Stomach (tissue), 9 donors: ENCODE measurements around the gene MYH6. TPM values are rescaled to one million over a fixed set of nuclear protein-coding genes. Genes with fewer than 3 reads are reported as not detected.

ENCODE experiments used
- DNase-seq, 2 donors: peaks; one replicate each; pipeline versions ENCODE4 v3.0.0 to v3.0.0-alpha.2; 2013 to 2019
- H3K27ac ChIP-seq, 5 donors: fragments of 200-600 bp in 4 of 5; sonication (generic) in 4 of 5; one replicate each; pipeline ENCODE4 v1.5.1; 2013 to 2019; ENCODE audit warnings: mild to moderate bottlenecking in 1 of 5, moderate library complexity in 1 of 5
- H3K27me3 ChIP-seq, 3 donors: fragments of 200-600 bp; sonication (generic); one replicate each; pipeline ENCODE4 v1.5.1; 2017 to 2019; ENCODE audit warnings: mixed run types in 1 of 3
- H3K36me3 ChIP-seq, 4 donors: fragments of 200-600 bp; sonication (generic); 1 replicate in 3 of 4; 2 replicates in 1 of 4; pipeline ENCODE4 v1.5.1; 2016 to 2019
- H3K4me1 ChIP-seq, 4 donors: fragments of 200-600 bp; sonication (generic); one replicate each; pipeline ENCODE4 v1.5.1; 2016 to 2019
- H3K4me3 ChIP-seq, 4 donors: fragments of 200-600 bp; sonication (generic) in 3 of 4; one replicate each; pipeline ENCODE4 v1.5.1; 2016 to 2019; ENCODE audit warnings: mild to moderate bottlenecking in 1 of 4
- H3K9me3 ChIP-seq, 4 donors: fragments of 200-600 bp; sonication (generic); one replicate each; pipeline ENCODE4 v1.5.1; 2016 to 2019
- EP300 ChIP-seq: sonication (generic); formaldehyde crosslinking; IDR thresholded peaks from one replicate; pipeline ENCODE4 v1.6.1; 2017; ENCODE audit warnings: antibody characterized with exemption
- POLR2A ChIP-seq, 4 donors: fragments of 450-650 bp; IDR thresholded peaks; one replicate each; pipeline ENCODE4 v1.6.1; 2016; ENCODE audit warnings: antibody characterized with exemption in 4 of 4, control low read depth in 2 of 4, mild to moderate bottlenecking in 1 of 4, moderate library complexity in 1 of 4
- POLR2AphosphoS5 ChIP-seq, 3 donors: sonication (generic); formaldehyde crosslinking; IDR thresholded peaks; one replicate each; pipeline ENCODE4 v1.6.1; 2016; ENCODE audit warnings: antibody characterized with exemption in 3 of 3
- WGBS, 5 donors: extraction: QIAGEN DNeasy Blood & Tissue Kit in 3 of 5; methylation state at CpG; one replicate each; pipeline versions ENCODE4 v1.1.5 to v1.1.7; 2013 to 2018; 5-methylcytosine and 5-hydroxymethylcytosine counted together
- intact Hi-C: fragments of 100-400 bp; cut with DNase I; formaldehyde crosslinking; loops from one replicate; pipeline ENCODE4 v1.15.1; 2023; ENCODE audit warnings: low total_unique reads
- polyA plus RNA-seq, 3 donors: library from polyadenylated mRNA; stranded (reverse); fragments of 200-250 nt; gene quantifications; one replicate each; pipeline ENCODE4 v1.2.3, GENCODE V29; 2013
- total RNA-seq, 5 donors: library from RNA; depleted of rRNA; stranded (reverse); fragments of >200 nt; gene quantifications; one replicate each; pipeline versions ENCODE4 v1.1.0 to v1.2.3, GENCODE V29; 2014 to 2016
- TF ChIP-seq, protein P1 (sequence below), 7 experiments: fragments of 450-650 bp in 4 of 7; fragments of 200-600 bp in 3 of 7; sonication (generic) in 3 of 7; IDR thresholded peaks; one replicate each; pipeline ENCODE4 v1.5.1; 2016 to 2019; ENCODE audit warnings: antibody characterized with exemption in 7 of 7, control low read depth in 2 of 7, mild to moderate bottlenecking in 1 of 7
- donor health status: healthy with polysubstance abuse.
- donor health status: Bipolar disorder and iron deficiency.
- donor health status: healthy.

Gene MYH6
- total and polyA plus RNA-seq, 8 donors = 0.37 to 3.2 (median 0.97) TPM; not detected in 4

GRCh38 chr14:23382276-23382675, 25.8 kb downstream of the MYH6 start:
- TF ChIP-seq, protein P1, sequence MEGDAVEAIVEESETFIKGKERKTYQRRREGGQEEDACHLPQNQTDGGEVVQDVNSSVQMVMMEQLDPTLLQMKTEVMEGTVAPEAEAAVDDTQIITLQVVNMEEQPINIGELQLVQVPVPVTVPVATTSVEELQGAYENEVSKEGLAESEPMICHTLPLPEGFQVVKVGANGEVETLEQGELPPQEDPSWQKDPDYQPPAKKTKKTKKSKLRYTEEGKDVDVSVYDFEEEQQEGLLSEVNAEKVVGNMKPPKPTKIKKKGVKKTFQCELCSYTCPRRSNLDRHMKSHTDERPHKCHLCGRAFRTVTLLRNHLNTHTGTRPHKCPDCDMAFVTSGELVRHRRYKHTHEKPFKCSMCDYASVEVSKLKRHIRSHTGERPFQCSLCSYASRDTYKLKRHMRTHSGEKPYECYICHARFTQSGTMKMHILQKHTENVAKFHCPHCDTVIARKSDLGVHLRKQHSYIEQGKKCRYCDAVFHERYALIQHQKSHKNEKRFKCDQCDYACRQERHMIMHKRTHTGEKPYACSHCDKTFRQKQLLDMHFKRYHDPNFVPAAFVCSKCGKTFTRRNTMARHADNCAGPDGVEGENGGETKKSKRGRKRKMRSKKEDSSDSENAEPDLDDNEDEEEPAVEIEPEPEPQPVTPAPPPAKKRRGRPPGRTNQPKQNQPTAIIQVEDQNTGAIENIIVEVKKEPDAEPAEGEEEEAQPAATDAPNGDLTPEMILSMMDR (IDR thresholded peaks at IDR 0.05) = no peak
- TF ChIP-seq POLR2AphosphoS5 (IDR thresholded peaks at IDR 0.05) (no peak), POLR2A (IDR thresholded peaks at IDR 0.05) (no peak), EP300 (no peak)
- no peak for DNase-seq
- Histone ChIP-seq H3K4me3 (no peak overlapping the region), H3K27ac (no peak overlapping the region), H3K27me3 (peaks cover 0 to 28% (median 0%) of the 10 kb centered on the region in 3 donors), H3K4me1 (peaks cover 0 to 1% (median 0%) of the 10 kb centered on the region in 4 donors), H3K9me3 (no peaks in the 10 kb centered on the region), H3K36me3 (no peaks in the 10 kb centered on the region)
- WGBS, 5 donors = 86 to 98% (median 90%) methylated on average over 5 to 6 of the region's 6 CpGs
- intact Hi-C loops = loop anchor here (5.0 kb wide), 1 partner anchor 50 kb away; no protein-coding TSS in a partner anchor

DNA sequence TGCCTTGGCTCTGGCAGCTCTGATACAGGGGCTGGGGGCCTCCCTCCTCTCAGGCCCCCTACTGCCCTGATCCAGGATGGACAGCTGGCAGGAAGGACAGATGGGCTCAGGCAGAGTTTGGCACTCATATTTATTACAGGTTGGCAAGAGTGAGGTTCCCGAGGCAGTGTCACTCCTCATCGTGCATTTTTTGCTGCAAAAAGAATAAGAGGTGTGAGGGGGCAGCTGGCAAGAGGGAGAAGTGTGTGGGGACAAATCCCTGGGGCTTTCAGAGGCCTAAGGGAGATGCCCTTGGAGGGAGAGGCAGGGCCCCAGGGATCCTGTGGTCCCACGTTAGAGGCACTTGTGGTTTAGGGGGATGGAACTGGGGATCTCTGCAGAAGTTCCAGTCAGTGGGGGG, 26.2 kb downstream of the MYH6 start:
- Histone ChIP-seq H3K36me3 (no peaks in the 10 kb centered on the region), H3K27me3 (peaks cover 0 to 28% (median 0%) of the 10 kb centered on the region in 3 donors), H3K4me1 (peaks cover 0 to 5% (median 0%) of the 10 kb centered on the region in 4 donors), H3K9me3 (no peaks in the 10 kb centered on the region), H3K4me3 (no peak overlapping the region), H3K27ac (no peak overlapping the region)
- TF ChIP-seq, protein P1 (IDR thresholded peaks at IDR 0.05) = no peak
- TF ChIP-seq EP300 (no peak), POLR2AphosphoS5 (IDR thresholded peaks at IDR 0.05) (no peak), POLR2A (IDR thresholded peaks at IDR 0.05) (no peak)
- DNase-seq = no peak
- 48 to 71% (median 60%) methylated on average over 1 to 3 of the region's 3 CpGs for WGBS, 5 donors
- intact Hi-C loops = loop anchor here (5.0 kb wide), 1 partner anchor 50 kb away; no protein-coding TSS in a partner anchor

- Histone ChIP-seq H3K4me1 (peaks cover 0 to 10% (median 0%) of the 10 kb centered on the region in 4 donors), H3K4me3 (no peak overlapping the region), H3K9me3 (no peaks in the 10 kb centered on the region), H3K27ac (no peak overlapping the region), H3K27me3 (peaks cover 0 to 28% (median 0%) of the 10 kb centered on the region in 3 donors), H3K36me3 (no peaks in the 10 kb centered on the region)
- TF ChIP-seq POLR2A (IDR thresholded peaks at IDR 0.05) (no peak), EP300 (no peak), POLR2AphosphoS5 (IDR thresholded peaks at IDR 0.05) (no peak)
- TF ChIP-seq, protein P1 (IDR thresholded peaks at IDR 0.05) = no peak
- intact Hi-C loops = loop anchor here (5.0 kb wide), 1 partner anchor 49 kb away; no protein-coding TSS in a partner anchor
- 72 to 83% (median 80%) methylated on average over 4 of the region's 4 CpGs for WGBS, 5 donors
- no peak for DNase-seq
Observed at GRCh38 chr14:23380976-23381375, 27.1 kb downstream of the MYH6 start.

DNA sequence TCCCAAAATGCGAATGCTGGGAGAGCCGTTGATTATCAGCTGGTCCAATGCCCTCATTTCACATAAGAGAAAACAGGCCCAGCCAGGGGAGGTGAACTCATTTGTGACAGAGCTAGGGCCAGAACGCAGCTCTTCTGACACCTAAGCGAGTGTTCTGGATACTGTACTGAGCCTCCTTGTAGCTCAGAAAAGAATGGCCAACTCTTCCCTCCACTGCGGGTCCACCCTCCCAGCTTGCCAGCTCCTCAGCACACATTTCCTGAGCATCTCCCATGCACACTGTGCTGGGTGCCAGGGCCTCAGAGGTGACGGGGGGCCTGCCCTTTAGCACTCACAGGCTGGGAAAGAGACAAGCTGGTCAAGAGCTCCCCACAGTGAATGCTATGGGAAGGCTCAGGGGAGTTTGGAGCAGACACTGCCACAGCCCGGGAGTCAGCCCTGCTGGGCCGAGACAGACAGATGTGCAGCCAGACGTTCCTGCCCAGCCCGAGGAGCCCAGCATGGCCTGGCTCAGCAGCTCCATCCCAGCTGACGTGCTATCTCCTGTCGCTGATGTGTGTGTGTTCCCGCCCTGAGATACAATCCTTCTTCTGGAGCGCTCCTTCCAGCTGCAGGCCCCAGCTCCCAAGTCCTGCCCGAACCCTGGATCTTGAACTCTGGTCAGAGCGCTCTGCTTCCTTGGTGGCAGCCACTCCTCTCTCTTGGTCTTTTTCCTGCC, 27.7 kb downstream of the MYH6 start:
- Histone ChIP-seq H3K36me3 (no peaks in the 10 kb centered on the region), H3K4me3 (no peak overlapping the region), H3K4me1 (peaks cover 0 to 10% (median 0%) of the 10 kb centered on the region in 4 donors), H3K27ac (no peak overlapping the region), H3K9me3 (no peaks in the 10 kb centered on the region), H3K27me3 (peaks cover 0 to 28% (median 0%) of the 10 kb centered on the region in 3 donors)
- intact Hi-C loops = loop anchor here (5.0 kb wide), 1 partner anchor 48 kb away; no protein-coding TSS in a partner anchor
- 53 to 64% (median 61%) methylated on average over 12 to 16 of the region's 16 CpGs for WGBS, 5 donors
- TF ChIP-seq, protein P1 (IDR thresholded peaks at IDR 0.05) = no peak
- no peak for TF ChIP-seq POLR2AphosphoS5 (IDR thresholded peaks at IDR 0.05)
- TF ChIP-seq POLR2A (IDR thresholded peaks at IDR 0.05) = no peak
- TF ChIP-seq EP300 = no peak
- DNase-seq = no peak
